Activated T-cell treated with anti-CD3 and anti-CD28 coated beads for 24 hours (primary cell): ENCODE measurements around the gene ARFRP1.
"Not testable (repeated sequence)": the region's sequence is repeated elsewhere in the genome, so short reads cannot be mapped to it uniquely, and the experiment has no call there.

Experiments used
- DNase-seq: peaks from one replicate; pipeline ENCODE4 v3.0.0-alpha.2; 2020; ENCODE audit warnings: low read depth

Gene ARFRP1

GRCh38 chr20:63675681-63676368 is 32.0 kb downstream of the ARFRP1 start:
- DNase-seq = no peak

GRCh38 chr20:63673951-63674350 is 33.8 kb downstream of the ARFRP1 start:
- DNase-seq = no peak

- no peak for DNase-seq
Measured at GRCh38 chr20:63672666-63673065, 35.1 kb downstream of the ARFRP1 start.

- DNase-seq = not testable (repeated sequence)
Measured at GRCh38 chr20:63671695-63672094, 36.1 kb downstream of the ARFRP1 start.

GRCh38 chr20:63668351-63668750 is 39.4 kb downstream of the ARFRP1 start:
- DNase-seq = no peak

- DNase-seq = no peak
Measured at GRCh38 chr20:63667858-63668257, 39.9 kb downstream of the ARFRP1 start.

- no peak for DNase-seq
Measured at GRCh38 chr20:63665708-63666107, 42.1 kb downstream of the ARFRP1 start.

GRCh38 chr20:63664861-63665594 is 42.7 kb downstream of the ARFRP1 start:
- DNase-seq = no peak

- DNase-seq = no peak
Measured at GRCh38 chr20:63664143-63664851, 43.5 kb downstream of the ARFRP1 start.

GRCh38 chr20:63663332-63664066 is 44.3 kb downstream of the ARFRP1 start:
- no peak for DNase-seq

- no peak for DNase-seq
Measured at GRCh38 chr20:63662813-63663189, 45.0 kb downstream of the ARFRP1 start.

- no peak for DNase-seq
Measured at GRCh38 chr20:63661959-63662812, 45.6 kb downstream of the ARFRP1 start.

GRCh38 chr20:63661108-63661507 is 46.7 kb downstream of the ARFRP1 start:
- DNase-seq = no peak

GRCh38 chr20:63660622-63661021 is 47.2 kb downstream of the ARFRP1 start:
- no peak for DNase-seq

GRCh38 chr20:63660174-63660573 is 47.6 kb downstream of the ARFRP1 start:
- DNase-seq = not testable (repeated sequence)

GRCh38 chr20:63659370-63659769 is 48.4 kb downstream of the ARFRP1 start:
- DNase-seq = no peak

GRCh38 chr20:63658749-63659187 is 49.0 kb downstream of the ARFRP1 start:
- no peak for DNase-seq

GRCh38 chr20:63657937-63658748 is 49.6 kb downstream of the ARFRP1 start, which contains the start of gene RTEL1:
Gene RTEL1 (plus strand): TSS chr20:63658312. CDS start chr20:63659403, 1,091 bp downstream.
- peak; percentile 88 for DNase-seq

- no peak for DNase-seq
Measured at GRCh38 chr20:63657260-63657936, 50.4 kb downstream of the ARFRP1 start.

- no peak for DNase-seq
Measured at GRCh38 chr20:63656451-63656850, 51.3 kb downstream of the ARFRP1 start.
